Kidney epithelial cell (primary cell): ENCODE measurements around the gene P3H2. TPM values are rescaled to one million over a fixed set of nuclear protein-coding genes. Genes with fewer than 3 reads are reported as not detected.

Experiments
- DNase-seq: peaks from one replicate; pipeline ENCODE4 v3.0.0-alpha.2; 2010; ENCODE audit warnings: low read depth
- H3K27me3 ChIP-seq: 2 replicates; pipeline ENCODE4 v1.6.0; 2011; ENCODE audit warnings: low read length; ENCODE audit not compliant: control insufficient read depth, insufficient read depth
- H3K36me3 ChIP-seq: 2 replicates; pipeline ENCODE4 v1.5.1; 2011; ENCODE audit warnings: low read length; ENCODE audit not compliant: control insufficient read depth, insufficient read depth
- H3K4me3 ChIP-seq: 2 replicates; pipeline ENCODE4 v1.5.1; 2011; ENCODE audit warnings: low read depth, mild to moderate bottlenecking, control low read depth, low read length
- CTCF ChIP-seq: IDR thresholded peaks from 2 replicates; pipeline ENCODE4 v1.5.1; 2011; ENCODE audit warnings: mild to moderate bottlenecking, moderate library complexity, low read length, control low read depth, inconsistent platforms; ENCODE audit not compliant: insufficient read depth, poor library complexity, severe bottlenecking
- total RNA-seq: library from RNA; depleted of rRNA; stranded (reverse); fragments of >200 nt; gene quantifications from 2 replicates; pipeline ENCODE4 v1.2.3, GENCODE V29; 2015

Gene P3H2
- total RNA-seq, 1 donor from 2014 or later, result 27.8 TPM

- DNase-seq, result no peak
- Histone ChIP-seq H3K27me3 (no peaks in the 10 kb centered on the region), H3K4me3 (no peak overlapping the region), H3K36me3 (peaks cover 1% of the 10 kb centered on the region)
- TF ChIP-seq CTCF, result no peak
These were observed 107.9 kb downstream of the P3H2 start for GRCh38 chr3:190012784-190013183.

GRCh38 chr3:190012314-190012782 is 108.3 kb downstream of the P3H2 start:
- DNase-seq, result peak; percentile 69
- Histone ChIP-seq H3K27me3 (no peaks in the 10 kb centered on the region), H3K36me3 (peaks cover 1% of the 10 kb centered on the region), H3K4me3 (no peak overlapping the region)
- no peak for TF ChIP-seq CTCF

GRCh38 chr3:190010486-190010885 is 110.2 kb downstream of the P3H2 start:
- no peak for TF ChIP-seq CTCF
- no peaks in the 10 kb centered on the region for H3K36me3 ChIP-seq
- no peaks in the 10 kb centered on the region for H3K27me3 ChIP-seq
- no peak overlapping the region for H3K4me3 ChIP-seq
- no peak for DNase-seq

GRCh38 chr3:190009614-190010013 is 111.1 kb downstream of the P3H2 start:
- Histone ChIP-seq H3K36me3 (no peaks in the 10 kb centered on the region), H3K4me3 (no peak overlapping the region), H3K27me3 (no peaks in the 10 kb centered on the region)
- no peak for DNase-seq
- no peak for TF ChIP-seq CTCF

- Histone ChIP-seq H3K27me3 (no peaks in the 10 kb centered on the region), H3K4me3 (no peak overlapping the region), H3K36me3 (no peaks in the 10 kb centered on the region)
- TF ChIP-seq CTCF, result no peak
- DNase-seq, result no peak
These were observed 112.3 kb downstream of the P3H2 start for GRCh38 chr3:190008432-190008831.

- TF ChIP-seq CTCF, result no peak
- DNase-seq, result no peak
These were observed 115.2 kb downstream of the P3H2 start for GRCh38 chr3:190005343-190006113.

More at GRCh38 chr3:190005343-190006113, 115.2 kb downstream of the P3H2 start:
- Histone ChIP-seq H3K36me3 (no peaks in the 10 kb centered on the region), H3K4me3 (no peak overlapping the region), H3K27me3 (no peaks in the 10 kb centered on the region)
